Heart left ventricle (tissue), 13 donors: ENCODE data around the gene PCDHA10.
"Not testable (repeated sequence)": the region's sequence is repeated elsewhere in the genome, so short reads cannot be mapped to it uniquely, and the experiment has no call there.

Experiments
- CTCF ChIP-seq, 12 donors: fragments of 200-600 bp; sonication (generic) in 4 of 12; IDR thresholded peaks; one replicate each; pipeline versions ENCODE4 v1.5.0 to v1.8.0; 2018 to 2022; ENCODE audit warnings: antibody characterized with exemption in 12 of 12, mild to moderate bottlenecking in 5 of 12
- POLR2A ChIP-seq, 2 donors: fragments of 450-650 bp; IDR thresholded peaks; one replicate each; pipeline ENCODE4 v1.6.1; 2017; ENCODE audit warnings: antibody characterized with exemption in 2 of 2, mild to moderate bottlenecking in 2 of 2, moderate library complexity in 2 of 2
- donor health status: ischemic (EF 13 %, LVEDD 7.1; RV severe dilation, severe dysfunction).
- donor health status: DM: no; HTN: yes; CAD: no.
- donor health status: DM: no; HTN: no; CAD: no.
- donor health status: ischemic (EF 25% LVEDD 6.9; RV normal size, moderate dysfunction).
- donor health status: ischemic (EF 25% LVEDD 5.7; RV mildly dilated, moderate dysfunction).
- donor health status: ischemic (EF 35%, LVEDD 5.7; RV mildly dilated, moderate dysfunction).
- donor health status: nonischemic (EF 11% LVEDD 7.7; RV severe dilation, severe dysfunction).
- donor health status: DM: yes; HTN: yes; CAD: no.
- donor health status: PGD.
- donor health status: ischemic (EF 29% LVEDD 5.4; RV normal size, mild dysfunction).
- donor health status: nonischemic (EF 23%, LVEDD 6.1; RV moderate dilation, normal function).

GRCh38 chr5:140829511-140830501 lies 25.9 kb upstream of the PCDHA10 start:
- not testable (repeated sequence) for TF ChIP-seq CTCF, POLR2A (IDR thresholded peaks at IDR 0.05)
